ENCODE data around the gene OR10X1. TPM values are rescaled to one million over a fixed set of nuclear protein-coding genes. Genes with fewer than 3 reads are reported as not detected.

Gene OR10X1
- total RNA-seq, 1 experiment from 2014 or later: not detected

DNA sequence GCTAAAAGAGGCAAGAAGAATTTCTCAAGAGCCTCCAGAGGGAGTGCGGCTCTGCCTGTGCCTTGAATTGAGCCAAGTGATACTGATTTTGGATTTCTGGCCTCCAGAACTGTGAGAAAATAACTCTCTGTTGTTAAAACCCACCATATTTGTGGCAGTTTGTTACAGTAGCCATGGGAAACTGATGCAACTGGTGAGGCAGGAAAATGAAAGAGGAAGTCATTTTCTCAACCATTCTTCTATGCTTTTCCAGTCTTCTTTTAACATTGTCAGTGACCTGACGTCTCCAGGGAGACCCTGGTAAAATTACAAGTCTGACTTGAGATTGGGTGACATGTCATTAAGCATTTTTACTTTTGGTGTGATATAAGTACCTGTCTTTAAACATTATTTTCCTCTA lies 15.1 kb downstream of the OR10X1 start:
- no CpG with 5 or more reads among the region's 2 CpGs for WGBS (ENCODE audit: extremely low coverage, insufficient read length, low lambda C conversion rate)
- H3K79me2 ChIP-seq (ENCODE audit: insufficient read depth, low read length): no peaks in the 10 kb centered on the region
- Mint-ChIP-seq H3K4me1 (no peaks in the 10 kb centered on the region), H3K36me3 (ENCODE audit: insufficient read depth in 1 of 3, low read depth in 3 of 3) (no peaks in the 10 kb centered on the region), H3K9me3 (no peaks in the 10 kb centered on the region), H3K4me3 (no peak overlapping the region), H3K27ac (no peak overlapping the region), H3K27me3 (ENCODE audit: low read depth) (no peaks in the 10 kb centered on the region)
- H2BK5ac ChIP-seq (ENCODE audit: insufficient read length, low read length): no peak overlapping the region
- no peak overlapping the region for H3T11ph ChIP-seq (ENCODE audit: low read length)
- no peak overlapping the region for H2BK120ac ChIP-seq (ENCODE audit: low read depth, low read length, poor library complexity, severe bottlenecking)
- H3K18ac ChIP-seq (ENCODE audit: insufficient read length, low read depth, low read length): no peak overlapping the region
- H4K8ac ChIP-seq (replicated peaks; ENCODE audit: insufficient read length, low read depth, low read length): no peak overlapping the region
- no peaks in the 10 kb centered on the region for H3K79me1 ChIP-seq (ENCODE audit: insufficient read depth, low read depth, low read length, poor library complexity, severe bottlenecking)
- no peak overlapping the region for H2BK15ac ChIP-seq (ENCODE audit: low read depth, low read length)
- no peaks in the 10 kb centered on the region for H4K20me1 ChIP-seq (ENCODE audit: control insufficient read depth, insufficient read depth, insufficient read length)
- no peak overlapping the region for H2BK12ac ChIP-seq (ENCODE audit: insufficient read length, low read depth, low read length)
- no peaks in the 10 kb centered on the region for H3K9me3 ChIP-seq (ENCODE audit: control insufficient read depth, low read depth, low read length)
- H2BK20ac ChIP-seq (ENCODE audit: low read depth, low read length, poor library complexity, severe bottlenecking): no peak overlapping the region
- H3K27me3 ChIP-seq (ENCODE audit: insufficient read depth, low read length): no peaks in the 10 kb centered on the region
- no peak overlapping the region for H4K5ac ChIP-seq (ENCODE audit: insufficient read length, low read depth, low read length)
- H3K23me2 ChIP-seq (ENCODE audit: insufficient read length, low read depth, low read length, poor library complexity, severe bottlenecking): no peaks in the 10 kb centered on the region
- no peak overlapping the region for H2AK5ac ChIP-seq (ENCODE audit: insufficient read length, low read length)
- no peak overlapping the region for H3K23ac ChIP-seq (ENCODE audit: insufficient read length, low read depth, low read length)
- no peak overlapping the region for H3K27ac ChIP-seq (ENCODE audit: insufficient read length, low read depth, low read length)
- no peak overlapping the region for H4K91ac ChIP-seq (ENCODE audit: insufficient read length, low read depth, low read length)
- H3K56ac ChIP-seq (ENCODE audit: insufficient read length, low read depth, low read length): no peak overlapping the region
- DNase-seq: no peak
- H3K4me2 ChIP-seq (ENCODE audit: insufficient read depth, insufficient read length, low read length): no peak overlapping the region
- H3K9ac ChIP-seq (ENCODE audit: extremely low read depth, insufficient read length, low read length): no peak overlapping the region
- TF ChIP-seq, protein P1, sequence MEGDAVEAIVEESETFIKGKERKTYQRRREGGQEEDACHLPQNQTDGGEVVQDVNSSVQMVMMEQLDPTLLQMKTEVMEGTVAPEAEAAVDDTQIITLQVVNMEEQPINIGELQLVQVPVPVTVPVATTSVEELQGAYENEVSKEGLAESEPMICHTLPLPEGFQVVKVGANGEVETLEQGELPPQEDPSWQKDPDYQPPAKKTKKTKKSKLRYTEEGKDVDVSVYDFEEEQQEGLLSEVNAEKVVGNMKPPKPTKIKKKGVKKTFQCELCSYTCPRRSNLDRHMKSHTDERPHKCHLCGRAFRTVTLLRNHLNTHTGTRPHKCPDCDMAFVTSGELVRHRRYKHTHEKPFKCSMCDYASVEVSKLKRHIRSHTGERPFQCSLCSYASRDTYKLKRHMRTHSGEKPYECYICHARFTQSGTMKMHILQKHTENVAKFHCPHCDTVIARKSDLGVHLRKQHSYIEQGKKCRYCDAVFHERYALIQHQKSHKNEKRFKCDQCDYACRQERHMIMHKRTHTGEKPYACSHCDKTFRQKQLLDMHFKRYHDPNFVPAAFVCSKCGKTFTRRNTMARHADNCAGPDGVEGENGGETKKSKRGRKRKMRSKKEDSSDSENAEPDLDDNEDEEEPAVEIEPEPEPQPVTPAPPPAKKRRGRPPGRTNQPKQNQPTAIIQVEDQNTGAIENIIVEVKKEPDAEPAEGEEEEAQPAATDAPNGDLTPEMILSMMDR (conservative IDR thresholded peaks at IDR 0.05): no peak
- no peak overlapping the region for H3K14ac ChIP-seq (ENCODE audit: insufficient read depth, low read length)
- H3K4me1 ChIP-seq (ENCODE audit: insufficient read depth, low read length): no peaks in the 10 kb centered on the region
- no peak overlapping the region for H2AFZ ChIP-seq (ENCODE audit: low read length)
- H3K4ac ChIP-seq (ENCODE audit: low read depth, low read length): no peak overlapping the region

All from H9 (cell line).